SK-N-SH (cell line): ENCODE measurements around the gene FBXO42.

ENCODE experiments used
- CTCF ChIP-seq: fragments of 200-600 bp; sonication (generic); IDR thresholded peaks from 2 replicates; pipeline ENCODE4 v1.6.1; 2017; ENCODE audit warnings: antibody characterized with exemption, mild to moderate bottlenecking, moderate library complexity
- ELF1 ChIP-seq: IDR thresholded peaks from 2 replicates; pipeline ENCODE4 v1.4.0; 2012
- EZH2phosphoT487 ChIP-seq: fragments of 200-600 bp; sonication (generic); IDR thresholded peaks from 2 replicates; pipeline ENCODE4 v1.6.1; 2017; ENCODE audit warnings: low read depth, mixed run types, mild to moderate bottlenecking, antibody characterized with exemption, moderate library complexity, borderline replicate concordance
- GABPA ChIP-seq: IDR thresholded peaks from 2 replicates; pipeline ENCODE4 v1.4.0; 2012; ENCODE audit warnings: low read depth, mild to moderate bottlenecking
- GATA2 ChIP-seq: sonication (generic); formaldehyde crosslinking; IDR thresholded peaks from 2 replicates; pipeline ENCODE4 v1.5.0; 2020; ENCODE audit warnings: mild to moderate bottlenecking, missing genetic modification reagents
- MAX ChIP-seq: IDR thresholded peaks from 2 replicates; pipeline ENCODE4 v1.4.0; 2012; ENCODE audit warnings: low read depth
- POLR2AphosphoS5 ChIP-seq: IDR thresholded peaks from 2 replicates; pipeline ENCODE4 v1.6.1; 2012; ENCODE audit warnings: low read depth, low read length
- RAD21 ChIP-seq: IDR thresholded peaks from 2 replicates; pipeline ENCODE4 v1.6.1; 2012; ENCODE audit warnings: mild to moderate bottlenecking, low read length
- REST ChIP-seq: IDR thresholded peaks from 2 replicates; pipeline ENCODE4 v1.6.1; 2012; ENCODE audit warnings: mild to moderate bottlenecking, low read depth, low read length, moderate library complexity
- TCF12 ChIP-seq: IDR thresholded peaks from 2 replicates; pipeline ENCODE4 v1.4.0; 2012
- TEAD4 ChIP-seq: IDR thresholded peaks from 2 replicates; pipeline ENCODE4 v1.4.0; 2012; ENCODE audit warnings: mild to moderate bottlenecking, borderline replicate concordance; ENCODE audit not compliant: insufficient read depth
- USF2 ChIP-seq: fragments of 150-350 bp; IDR thresholded peaks from 2 replicates; pipeline ENCODE4 v1.6.1; 2017; ENCODE audit warnings: antibody characterized with exemption, low read length, low read depth, borderline replicate concordance

GRCh38 chr1:16247441-16247840, 104.8 kb downstream of the FBXO42 start:
- TF ChIP-seq GABPA (no peak), EZH2phosphoT487 (no peak), CTCF (no peak), TEAD4 (no peak), RAD21 (no peak), MAX (no peak), POLR2AphosphoS5 (no peak), ELF1 (no peak), USF2 (no peak), REST (no peak), TCF12 (no peak), GATA2 (CRISPR knock-in tag) (no peak)
